ENCODE results near the gene CNN2.
A peak's percentile ranks its signal among the peaks of the same experiment; 100 is the strongest.

DNA sequence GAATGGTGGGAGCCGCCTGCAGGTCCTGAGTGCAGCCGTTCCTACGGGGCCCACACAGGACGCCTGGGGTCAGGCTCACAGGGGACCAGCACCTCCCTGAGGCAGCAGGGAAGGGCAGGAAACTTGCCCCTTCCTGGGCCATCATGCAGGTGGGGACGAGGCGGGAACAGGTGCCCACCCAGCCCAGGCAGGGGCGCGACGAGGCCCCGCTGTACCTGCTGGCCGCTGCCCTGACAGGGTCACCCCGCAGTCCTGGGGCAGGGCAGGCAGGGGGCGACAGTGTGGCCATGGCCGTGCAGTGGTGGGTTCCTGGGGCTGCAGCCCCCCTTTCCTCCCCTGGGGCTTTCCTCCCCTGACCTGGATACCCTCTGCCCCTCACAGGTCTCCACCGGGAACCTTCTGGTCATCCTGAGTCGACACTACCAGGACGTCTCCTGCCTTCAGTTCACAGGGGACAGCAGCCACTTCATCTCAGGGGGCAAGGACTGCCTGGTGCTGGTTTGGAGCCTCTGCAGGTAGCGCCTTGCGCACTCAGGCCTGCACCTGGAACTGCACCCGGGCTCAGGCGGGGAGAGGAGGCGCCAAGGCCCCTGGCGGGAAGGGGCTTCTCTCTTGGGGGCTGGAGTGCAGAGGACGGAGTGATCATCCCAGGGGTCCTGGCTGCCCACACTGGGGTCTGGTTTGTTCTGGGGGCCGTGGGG is 36.9 kb upstream of the CNN2 start:
- TF ChIP-seq, protein P1, sequence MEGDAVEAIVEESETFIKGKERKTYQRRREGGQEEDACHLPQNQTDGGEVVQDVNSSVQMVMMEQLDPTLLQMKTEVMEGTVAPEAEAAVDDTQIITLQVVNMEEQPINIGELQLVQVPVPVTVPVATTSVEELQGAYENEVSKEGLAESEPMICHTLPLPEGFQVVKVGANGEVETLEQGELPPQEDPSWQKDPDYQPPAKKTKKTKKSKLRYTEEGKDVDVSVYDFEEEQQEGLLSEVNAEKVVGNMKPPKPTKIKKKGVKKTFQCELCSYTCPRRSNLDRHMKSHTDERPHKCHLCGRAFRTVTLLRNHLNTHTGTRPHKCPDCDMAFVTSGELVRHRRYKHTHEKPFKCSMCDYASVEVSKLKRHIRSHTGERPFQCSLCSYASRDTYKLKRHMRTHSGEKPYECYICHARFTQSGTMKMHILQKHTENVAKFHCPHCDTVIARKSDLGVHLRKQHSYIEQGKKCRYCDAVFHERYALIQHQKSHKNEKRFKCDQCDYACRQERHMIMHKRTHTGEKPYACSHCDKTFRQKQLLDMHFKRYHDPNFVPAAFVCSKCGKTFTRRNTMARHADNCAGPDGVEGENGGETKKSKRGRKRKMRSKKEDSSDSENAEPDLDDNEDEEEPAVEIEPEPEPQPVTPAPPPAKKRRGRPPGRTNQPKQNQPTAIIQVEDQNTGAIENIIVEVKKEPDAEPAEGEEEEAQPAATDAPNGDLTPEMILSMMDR (conservative IDR thresholded peaks at IDR 0.05; ENCODE audit: low read depth, low read length) = peak; percentile 23; the same call in 1 of the 2 replicates
- no peak for TF ChIP-seq EZH2phosphoT487 (IDR thresholded peaks at IDR 0.05; ENCODE audit: borderline replicate concordance, low read length)
